HG02588 (cell line): ENCODE data around the gene FOXC1.

ENCODE experiments used
- ATAC-seq: cut with Tn5 transposase; IDR thresholded peaks from one replicate; pipeline ENCODE4 v1.9.1; 2021; ENCODE audit warnings: mild to moderate bottlenecking, moderate library complexity; ENCODE audit not compliant: unreplicated experiment

FOXC1 gene

GRCh38 chr6:1598886-1599285 lies 10.8 kb upstream of the FOXC1 start:
- ATAC-seq = no peak

GRCh38 chr6:1599469-1599868 lies 10.2 kb upstream of the FOXC1 start:
- ATAC-seq = no peak

GRCh38 chr6:1600063-1600763 lies 9.5 kb upstream of the FOXC1 start:
- no peak for ATAC-seq

GRCh38 chr6:1600764-1601157 lies 9.0 kb upstream of the FOXC1 start:
- ATAC-seq = no peak

GRCh38 chr6:1601158-1602048 lies 8.3 kb upstream of the FOXC1 start:
- ATAC-seq = no peak

- no peak for ATAC-seq
Measured at GRCh38 chr6:1602049-1602713, 7.5 kb upstream of the FOXC1 start.

- ATAC-seq = no peak
Measured at GRCh38 chr6:1603708-1604107, 6.0 kb upstream of the FOXC1 start.

GRCh38 chr6:1604158-1605003 lies 5.3 kb upstream of the FOXC1 start:
- peak; percentile 52 for ATAC-seq

GRCh38 chr6:1605004-1605892 lies 4.5 kb upstream of the FOXC1 start:
- ATAC-seq = no peak

GRCh38 chr6:1605893-1606779 lies 3.6 kb upstream of the FOXC1 start:
- no peak for ATAC-seq

GRCh38 chr6:1606780-1607515 lies 2.8 kb upstream of the FOXC1 start:
- no peak for ATAC-seq

- ATAC-seq = no peak
Measured at GRCh38 chr6:1607516-1608221, 2.0 kb upstream of the FOXC1 start.

- ATAC-seq = no peak
Measured at GRCh38 chr6:1608222-1609040, 1.3 kb upstream of the FOXC1 start.

- ATAC-seq = no peak
Measured at GRCh38 chr6:1609041-1609647, 571 bp upstream of the FOXC1 start.

GRCh38 chr6:1610497-1611321 lies 994 bp downstream of the FOXC1 start:
- ATAC-seq = peak; percentile 8

GRCh38 chr6:1611322-1611571 lies 1.5 kb downstream of the FOXC1 start:
- ATAC-seq = no peak
